Suprapubic skin (tissue), 4 donors: Measurements from ENCODE around the gene KRT12.

Experiments used
- POLR2A ChIP-seq, 2 donors: fragments of 450-650 bp; IDR thresholded peaks; one replicate each; pipeline ENCODE4 v1.6.1; 2017; ENCODE audit warnings: antibody characterized with exemption in 2 of 2, mild to moderate bottlenecking in 2 of 2, moderate library complexity in 2 of 2
- POLR2AphosphoS5 ChIP-seq, 3 donors: sonication (generic); formaldehyde crosslinking; IDR thresholded peaks; one replicate each; pipeline ENCODE4 v1.6.1; 2017; ENCODE audit warnings: antibody characterized with exemption in 3 of 3
- TF ChIP-seq, protein P1 (sequence below), 2 donors: fragments of 200-600 bp in 1 of 2; fragments of 450-650 bp in 1 of 2; sonication (generic) in 1 of 2; IDR thresholded peaks; one replicate each; pipeline ENCODE4 v1.5.1; 2016 to 2019; ENCODE audit warnings: antibody characterized with exemption in 2 of 2, mild to moderate bottlenecking in 1 of 2, moderate library complexity in 1 of 2

DNA sequence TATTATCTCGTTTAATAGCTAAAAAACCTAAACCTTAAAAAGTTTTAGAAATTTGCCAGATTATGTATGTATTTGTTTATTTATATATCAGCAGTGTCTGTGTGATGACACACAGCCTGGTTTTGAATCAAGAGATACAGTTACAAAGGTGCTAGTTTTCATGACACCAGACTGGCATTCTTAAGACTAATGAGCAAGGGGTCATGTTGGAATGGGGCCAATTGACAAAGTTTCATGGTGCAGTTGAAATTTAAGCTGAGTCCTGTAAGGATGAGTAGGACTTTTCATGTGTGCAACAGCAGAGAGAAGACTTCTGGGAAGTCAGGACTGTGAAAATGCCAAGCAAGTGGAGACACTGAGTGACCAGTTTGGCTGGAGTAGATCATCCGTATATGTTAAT lies 41.4 kb downstream of the KRT12 start:
- TF ChIP-seq, protein P1, sequence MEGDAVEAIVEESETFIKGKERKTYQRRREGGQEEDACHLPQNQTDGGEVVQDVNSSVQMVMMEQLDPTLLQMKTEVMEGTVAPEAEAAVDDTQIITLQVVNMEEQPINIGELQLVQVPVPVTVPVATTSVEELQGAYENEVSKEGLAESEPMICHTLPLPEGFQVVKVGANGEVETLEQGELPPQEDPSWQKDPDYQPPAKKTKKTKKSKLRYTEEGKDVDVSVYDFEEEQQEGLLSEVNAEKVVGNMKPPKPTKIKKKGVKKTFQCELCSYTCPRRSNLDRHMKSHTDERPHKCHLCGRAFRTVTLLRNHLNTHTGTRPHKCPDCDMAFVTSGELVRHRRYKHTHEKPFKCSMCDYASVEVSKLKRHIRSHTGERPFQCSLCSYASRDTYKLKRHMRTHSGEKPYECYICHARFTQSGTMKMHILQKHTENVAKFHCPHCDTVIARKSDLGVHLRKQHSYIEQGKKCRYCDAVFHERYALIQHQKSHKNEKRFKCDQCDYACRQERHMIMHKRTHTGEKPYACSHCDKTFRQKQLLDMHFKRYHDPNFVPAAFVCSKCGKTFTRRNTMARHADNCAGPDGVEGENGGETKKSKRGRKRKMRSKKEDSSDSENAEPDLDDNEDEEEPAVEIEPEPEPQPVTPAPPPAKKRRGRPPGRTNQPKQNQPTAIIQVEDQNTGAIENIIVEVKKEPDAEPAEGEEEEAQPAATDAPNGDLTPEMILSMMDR (IDR thresholded peaks at IDR 0.05), result no peak
- no peak for TF ChIP-seq POLR2AphosphoS5 (IDR thresholded peaks at IDR 0.05)
- TF ChIP-seq POLR2A (IDR thresholded peaks at IDR 0.05), result no peak
